ENCODE results near the gene LHFPL6.

LHFPL6 gene

GRCh38 chr13:39509616-39510315, 93.2 kb downstream of the LHFPL6 start:
- DNase-seq = no peak

- DNase-seq = no peak
Observed at GRCh38 chr13:39506559-39507390, 96.2 kb downstream of the LHFPL6 start.

- DNase-seq = no peak
Observed at GRCh38 chr13:39505151-39505550, 97.8 kb downstream of the LHFPL6 start.

GRCh38 chr13:39503048-39503447, 99.9 kb downstream of the LHFPL6 start:
- no peak for DNase-seq

DNA sequence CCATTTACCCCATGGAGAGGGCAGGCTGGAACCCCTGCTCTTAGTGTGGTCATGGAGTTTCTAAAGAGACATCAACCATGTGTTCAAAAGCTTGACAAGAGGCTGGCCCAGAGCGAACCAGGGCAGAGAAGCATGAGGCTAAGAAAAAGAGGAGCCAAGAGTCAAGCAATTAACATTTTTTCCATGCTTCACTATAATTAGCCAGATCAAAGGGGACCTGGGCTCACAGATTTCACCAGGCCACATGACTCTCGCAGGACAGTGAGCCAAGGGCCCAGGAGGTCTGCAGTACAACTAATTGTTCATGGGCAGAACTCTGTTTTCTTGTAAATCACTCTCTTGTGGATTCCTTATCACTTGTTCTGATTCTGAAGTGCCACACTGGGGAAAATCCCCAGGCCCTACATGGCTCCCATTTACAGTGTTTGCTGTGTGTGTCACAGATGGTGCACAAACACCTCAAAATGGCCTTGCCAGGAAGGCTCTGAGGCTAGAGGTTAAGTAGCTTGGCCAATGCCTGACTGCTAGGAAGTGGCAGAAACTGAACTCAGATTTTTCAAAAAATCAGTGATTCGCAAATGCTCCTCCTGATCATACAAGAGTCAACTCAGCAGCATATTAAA, 101.2 kb downstream of the LHFPL6 start:
- DNase-seq = no peak

GRCh38 chr13:39499604-39500003, 103.4 kb downstream of the LHFPL6 start:
- no peak for DNase-seq

DNA sequence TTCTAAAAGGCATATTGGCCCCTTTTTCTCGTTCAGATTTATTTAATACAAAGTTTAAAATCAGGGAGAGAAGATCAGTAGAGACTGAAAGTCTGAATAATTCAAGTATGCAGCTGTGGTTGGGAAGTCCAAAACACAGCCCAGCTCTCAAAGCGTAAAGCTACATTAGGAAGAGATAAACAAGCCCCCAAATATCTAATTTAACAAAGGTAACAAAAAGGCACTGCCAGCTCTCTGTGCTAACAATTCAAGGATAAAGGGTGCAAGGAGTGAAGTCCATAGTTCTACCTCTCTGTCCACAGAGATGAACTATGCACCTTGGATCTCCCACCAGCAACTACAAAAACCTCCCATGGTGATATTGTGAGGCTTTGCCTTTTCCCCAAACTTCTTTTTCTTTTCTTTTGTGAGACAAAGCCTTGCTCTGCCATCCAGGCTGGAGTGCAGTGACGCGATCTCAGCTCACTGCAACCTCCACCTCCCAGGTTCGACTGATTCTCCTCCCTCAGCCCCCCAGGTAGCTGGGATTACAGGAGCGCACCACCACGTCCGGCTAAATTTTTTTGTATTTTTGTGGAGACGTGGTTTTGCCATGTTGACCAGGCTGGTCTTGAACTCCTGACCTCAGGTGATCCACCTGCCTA, 104.4 kb downstream of the LHFPL6 start:
- no peak for DNase-seq

GRCh38 chr13:39496506-39496905, 106.5 kb downstream of the LHFPL6 start:
- DNase-seq = no peak

DNA sequence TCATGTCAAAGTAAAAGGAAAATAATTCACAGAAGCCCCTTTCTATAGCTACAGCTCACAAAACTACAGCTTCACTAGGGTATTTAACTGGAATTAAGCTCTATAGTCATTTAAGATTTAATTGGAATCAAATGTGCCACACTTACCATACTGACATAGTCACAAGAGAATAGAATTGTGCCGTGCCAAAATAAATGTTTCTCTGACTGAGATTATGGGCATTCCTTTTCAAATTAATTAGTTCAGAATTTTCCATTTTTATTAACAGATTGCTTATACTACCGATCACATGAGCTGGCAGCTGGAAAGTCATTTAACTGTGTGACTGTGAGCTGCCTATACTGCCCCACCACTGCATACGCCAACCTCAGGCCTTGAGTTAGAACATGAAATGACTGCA, 108.4 kb downstream of the LHFPL6 start:
- DNase-seq = no peak

DNA sequence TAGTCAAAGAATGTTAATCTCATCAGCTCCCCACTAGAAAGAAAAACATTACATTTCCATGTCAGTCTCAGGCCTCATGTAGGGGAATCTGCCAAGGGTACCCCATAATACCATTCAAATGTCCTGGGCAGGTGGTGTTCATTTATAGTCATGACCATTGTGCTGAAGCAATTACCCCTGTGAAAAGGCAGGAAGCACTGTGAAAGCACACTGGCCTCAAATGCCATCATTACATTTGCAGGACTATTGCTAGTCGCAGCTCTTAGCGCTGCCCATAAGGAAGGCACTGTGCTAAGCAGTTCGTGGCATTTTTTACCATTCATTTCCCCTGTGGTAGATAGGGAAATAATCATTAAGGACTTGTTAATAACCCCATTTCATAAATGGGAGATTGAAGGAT, 109.0 kb downstream of the LHFPL6 start:
- no peak for DNase-seq

- DNase-seq = no peak
Observed at GRCh38 chr13:39490136-39490535, 112.9 kb downstream of the LHFPL6 start.

DNA sequence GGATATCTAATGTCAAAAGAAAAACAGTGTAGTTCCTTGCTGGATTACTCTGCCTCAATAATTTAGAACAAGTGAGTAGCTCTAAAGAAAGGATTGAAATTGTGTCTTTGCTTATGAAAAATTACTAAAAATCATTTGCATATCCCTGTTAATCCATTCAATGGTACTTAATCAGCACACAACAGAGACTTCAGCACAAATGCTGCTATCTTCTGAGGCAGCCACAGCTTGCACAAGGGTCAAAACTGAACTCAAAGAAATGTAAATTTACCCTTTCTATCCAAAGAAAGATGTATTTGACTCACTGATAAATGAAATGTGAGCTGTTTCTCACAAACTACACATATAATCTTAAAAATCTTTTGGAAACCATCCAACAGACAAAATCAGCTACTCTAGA, 116.2 kb downstream of the LHFPL6 start:
- DNase-seq = no peak

GRCh38 chr13:39485314-39485700, 117.7 kb downstream of the LHFPL6 start:
- no peak for DNase-seq

- no peak for DNase-seq
Observed at GRCh38 chr13:39484506-39485313, 118.3 kb downstream of the LHFPL6 start.

- no peak for DNase-seq
Observed at GRCh38 chr13:39483326-39483725, 119.7 kb downstream of the LHFPL6 start.

- DNase-seq = no peak
Observed at GRCh38 chr13:39481491-39481890, 121.5 kb downstream of the LHFPL6 start.

DNA sequence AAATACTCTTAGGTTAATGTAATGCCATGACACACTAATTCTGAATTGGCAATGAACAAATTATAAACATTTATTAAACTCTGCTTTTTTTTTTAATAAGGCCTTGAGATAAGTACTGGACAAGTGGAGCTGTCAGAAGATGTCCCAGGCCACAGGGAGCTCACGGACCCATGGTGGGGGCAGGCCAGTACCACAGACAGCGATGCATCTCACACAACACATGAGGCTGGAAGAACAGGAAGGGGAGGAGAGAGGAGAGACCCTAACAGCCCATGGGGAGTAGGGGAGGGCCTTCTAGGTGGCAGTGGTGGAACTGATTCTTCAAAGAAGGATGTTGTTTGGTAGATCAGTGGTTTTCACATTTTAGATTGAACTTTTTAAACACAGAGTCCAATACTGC, 128.4 kb downstream of the LHFPL6 start:
- DNase-seq = no peak

DNA sequence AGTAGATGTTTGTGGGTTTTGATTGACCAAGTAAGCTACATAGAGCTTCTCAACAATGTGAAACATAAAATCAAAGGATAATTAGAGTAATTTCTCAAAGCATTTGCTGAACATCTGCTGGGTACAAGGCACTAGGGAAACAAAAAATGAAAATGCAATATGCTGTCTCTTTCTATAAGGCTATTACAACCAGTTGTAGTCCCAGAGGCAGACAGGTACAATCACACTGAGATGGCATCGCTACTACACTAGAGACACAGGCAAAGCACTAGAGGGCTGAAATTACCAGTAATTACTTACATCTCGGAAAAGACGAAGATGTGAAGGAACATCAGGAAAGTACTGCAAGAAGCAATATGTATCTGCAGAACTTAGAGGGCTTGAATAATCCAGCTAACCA, 133.3 kb downstream of the LHFPL6 start:
- no peak for DNase-seq

GRCh38 chr13:39468306-39468705, 134.7 kb downstream of the LHFPL6 start:
- no peak for DNase-seq

DNA sequence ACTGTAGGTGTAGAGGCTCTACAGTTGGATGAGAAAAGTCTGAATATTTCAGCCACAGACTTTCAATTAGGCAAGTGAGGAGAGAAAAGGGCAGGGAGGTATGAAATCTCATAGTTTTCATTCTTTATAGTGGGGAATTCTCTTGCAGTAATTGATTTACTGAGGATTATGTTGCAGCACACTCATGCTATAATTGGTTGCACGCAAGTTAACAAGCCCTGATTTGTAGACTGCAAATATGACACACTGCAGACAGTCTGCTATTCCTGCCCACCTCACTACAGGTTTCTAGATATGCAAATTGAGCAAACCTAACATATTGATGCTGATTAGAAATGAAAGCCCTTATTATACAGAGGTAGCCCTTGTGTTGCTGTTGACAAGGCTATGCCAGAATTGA, 139.4 kb downstream of the LHFPL6 start:
- no peak for DNase-seq

GRCh38 chr13:39462906-39463305, 140.1 kb downstream of the LHFPL6 start:
- no peak for DNase-seq

DNA sequence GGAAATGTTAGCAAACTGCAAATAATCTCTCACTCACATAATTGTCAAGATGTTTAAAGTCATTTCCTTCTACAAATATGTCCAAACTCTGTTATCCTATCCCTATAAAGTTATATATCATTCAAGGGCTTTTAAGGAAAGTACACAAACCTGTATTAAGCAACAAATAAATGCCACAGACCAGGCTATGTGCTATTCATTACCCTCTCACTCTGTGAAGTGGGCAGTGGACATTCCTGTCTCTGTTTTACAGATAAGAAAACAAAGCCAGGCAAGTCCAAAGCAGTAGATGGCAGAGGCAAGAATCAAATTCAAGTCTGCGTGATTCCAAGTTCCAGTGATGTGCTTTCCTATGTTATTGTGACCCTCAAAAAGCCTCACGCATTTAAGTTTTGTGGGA, 140.6 kb downstream of the LHFPL6 start:
- DNase-seq = no peak

Measured in stimulated activated CD4-positive, alpha-beta T cell treated with anti-CD3 and anti-CD28 coated beads, Interleukin-2, amount 100 ng/mL, for 24 hours (primary cell).